ENCODE results near the gene DEGS2.

Gene DEGS2

GRCh38 chr14:100135784-100136183 lies 23.7 kb downstream of the DEGS2 start:
- no peaks in the 10 kb centered on the region for H4K20me1 ChIP-seq (ENCODE audit: insufficient read depth, low read length, poor library complexity, severe bottlenecking)
- H3K4me3 ChIP-seq (ENCODE audit: low read length, poor library complexity, severe bottlenecking), result no peak overlapping the region

GRCh38 chr14:100135073-100135472 lies 24.4 kb downstream of the DEGS2 start:
- Histone ChIP-seq H3K4me2 (ENCODE audit: low read depth, low read length, poor library complexity, severe bottlenecking) (no peak overlapping the region), H3K9me3 (ENCODE audit: insufficient read depth, low read depth, low read length) (no peaks in the 10 kb centered on the region), H3K4me1 (ENCODE audit: insufficient read depth, low read length, poor library complexity, severe bottlenecking) (no peaks in the 10 kb centered on the region), H3K4me3 (ENCODE audit: low read length, poor library complexity, severe bottlenecking) (no peak overlapping the region), H3K9me2 (replicated peaks; ENCODE audit: low read depth, low read length) (no peaks in the 10 kb centered on the region), H3K79me2 (ENCODE audit: insufficient read depth, low read length) (no peaks in the 10 kb centered on the region), H4K20me1 (ENCODE audit: insufficient read depth, low read length, poor library complexity, severe bottlenecking) (no peaks in the 10 kb centered on the region), H3K9ac (ENCODE audit: low read depth, low read length, poor library complexity, severe bottlenecking) (no peak overlapping the region), H3K27me3 (ENCODE audit: insufficient read depth, low read length, poor library complexity, severe bottlenecking) (no peaks in the 10 kb centered on the region), H2AFZ (ENCODE audit: low read length) (no peak overlapping the region), H3F3A (ENCODE audit: low read depth) (0 out of 2 replicates have a peak, but pooled peaks cover 2% of the 10 kb centered on the region), H3K36me3 (ENCODE audit: insufficient read depth, low read length) (peaks cover 96% of the 10 kb centered on the region; the same call in 1 of the 2 replicates)
- TF ChIP-seq CTCF (conservative IDR thresholded peaks at IDR 0.05; ENCODE audit: low read length) (no peak), EZH2phosphoT487 (IDR thresholded peaks at IDR 0.05; ENCODE audit: borderline replicate concordance) (no peak)

More at GRCh38 chr14:100135784-100136183, 23.7 kb downstream of the DEGS2 start:
- H3K9me2 ChIP-seq (replicated peaks; ENCODE audit: low read depth, low read length), result no peaks in the 10 kb centered on the region
- 0 out of 2 replicates have a peak, but pooled peaks cover 2% of the 10 kb centered on the region for H3F3A ChIP-seq (ENCODE audit: low read depth)
- no peaks in the 10 kb centered on the region for H3K79me2 ChIP-seq (ENCODE audit: insufficient read depth, low read length)
- H3K27me3 ChIP-seq (ENCODE audit: insufficient read depth, low read length, poor library complexity, severe bottlenecking), result no peaks in the 10 kb centered on the region
- H3K4me2 ChIP-seq (ENCODE audit: low read depth, low read length, poor library complexity, severe bottlenecking), result no peak overlapping the region
- H2AFZ ChIP-seq (ENCODE audit: low read length), result no peak overlapping the region
- H3K9ac ChIP-seq (ENCODE audit: low read depth, low read length, poor library complexity, severe bottlenecking), result no peak overlapping the region
- peaks cover 89% of the 10 kb centered on the region; the same call in 1 of the 2 replicates for H3K36me3 ChIP-seq (ENCODE audit: insufficient read depth, low read length)
- no peaks in the 10 kb centered on the region for H3K9me3 ChIP-seq (ENCODE audit: insufficient read depth, low read depth, low read length)
- H3K4me1 ChIP-seq (ENCODE audit: insufficient read depth, low read length, poor library complexity, severe bottlenecking), result no peaks in the 10 kb centered on the region
- TF ChIP-seq CTCF (conservative IDR thresholded peaks at IDR 0.05; ENCODE audit: low read length) (peak; percentile 40), EZH2phosphoT487 (IDR thresholded peaks at IDR 0.05; ENCODE audit: borderline replicate concordance) (no peak)

GRCh38 chr14:100134586-100134985 lies 24.9 kb downstream of the DEGS2 start:
- Histone ChIP-seq H3K36me3 (ENCODE audit: insufficient read depth, low read length) (peaks cover 99% of the 10 kb centered on the region; the same call in 1 of the 2 replicates), H3K9me3 (ENCODE audit: insufficient read depth, low read depth, low read length) (no peaks in the 10 kb centered on the region), H2AFZ (ENCODE audit: low read length) (no peak overlapping the region), H3K4me2 (ENCODE audit: low read depth, low read length, poor library complexity, severe bottlenecking) (no peak overlapping the region), H3K27me3 (ENCODE audit: insufficient read depth, low read length, poor library complexity, severe bottlenecking) (no peaks in the 10 kb centered on the region), H3K79me2 (ENCODE audit: insufficient read depth, low read length) (no peaks in the 10 kb centered on the region), H4K20me1 (ENCODE audit: insufficient read depth, low read length, poor library complexity, severe bottlenecking) (no peaks in the 10 kb centered on the region), H3K9me2 (replicated peaks; ENCODE audit: low read depth, low read length) (no peaks in the 10 kb centered on the region), H3K9ac (ENCODE audit: low read depth, low read length, poor library complexity, severe bottlenecking) (no peak overlapping the region), H3K4me1 (ENCODE audit: insufficient read depth, low read length, poor library complexity, severe bottlenecking) (no peaks in the 10 kb centered on the region), H3F3A (ENCODE audit: low read depth) (0 out of 2 replicates have a peak, but pooled peaks cover 2% of the 10 kb centered on the region), H3K4me3 (ENCODE audit: low read length, poor library complexity, severe bottlenecking) (no peak overlapping the region)
- TF ChIP-seq CTCF (conservative IDR thresholded peaks at IDR 0.05; ENCODE audit: low read length), result no peak
- TF ChIP-seq EZH2phosphoT487 (IDR thresholded peaks at IDR 0.05; ENCODE audit: borderline replicate concordance), result no peak
